Lung (tissue), 12 donors: ENCODE results near the gene CEBPZ. TPM values are rescaled to one million over a fixed set of nuclear protein-coding genes. Genes with fewer than 3 reads are reported as not detected.

Experiments
- ATAC-seq: fragments of 200-7000 bp; cut with Tn5 transposase; one replicate; pipeline ENCODE4 v1.9.1; 2020; ENCODE audit warnings: moderate number of reproducible peaks; ENCODE audit not compliant: insufficient read depth, low FRiP score
- DNase-seq, 3 donors: peaks; one replicate each; pipeline ENCODE4 v3.0.0-alpha.2; 2013 to 2017
- H3K27ac ChIP-seq, 2 donors: one replicate each; pipeline ENCODE4 v1.5.1; 2013; ENCODE audit warnings: mild to moderate bottlenecking in 2 of 2, moderate library complexity in 2 of 2, control low read depth in 1 of 2, inconsistent platforms in 1 of 2, low read depth in 1 of 2, low read length in 1 of 2
- H3K27me3 ChIP-seq, 3 donors: one replicate each; pipeline ENCODE4 v1.5.1; 2013; ENCODE audit warnings: low read length in 2 of 3; ENCODE audit not compliant: control insufficient read depth in 3 of 3, insufficient read depth in 3 of 3
- H3K36me3 ChIP-seq, 4 donors: one replicate each; pipeline ENCODE4 v1.5.1; 2013; ENCODE audit warnings: low read length in 4 of 4, mild to moderate bottlenecking in 1 of 4, moderate library complexity in 1 of 4; ENCODE audit not compliant: control insufficient read depth in 4 of 4, insufficient read depth in 4 of 4
- H3K4me1 ChIP-seq, 5 donors: one replicate each; pipeline ENCODE4 v1.5.1; 2013; ENCODE audit warnings: low read length in 5 of 5, mild to moderate bottlenecking in 2 of 5, moderate library complexity in 1 of 5; ENCODE audit not compliant: control insufficient read depth in 5 of 5, insufficient read depth in 5 of 5
- H3K4me3 ChIP-seq: one replicate; pipeline ENCODE4 v1.5.1; 2013; ENCODE audit warnings: mild to moderate bottlenecking, control low read depth, moderate library complexity
- H3K9ac ChIP-seq, 2 donors: one replicate each; pipeline ENCODE4 v1.5.1; 2013; ENCODE audit warnings: low read length in 2 of 2, control low read depth in 1 of 2; ENCODE audit not compliant: insufficient read depth in 1 of 2
- H3K9me3 ChIP-seq, 4 donors: one replicate each; pipeline ENCODE4 v1.5.1; 2013; ENCODE audit warnings: low read length in 3 of 4, mild to moderate bottlenecking in 1 of 4, moderate library complexity in 1 of 4; ENCODE audit not compliant: control insufficient read depth in 4 of 4, insufficient read depth in 3 of 4
- WGBS, 2 donors: extraction: QIAGEN DNeasy Blood & Tissue Kit; methylation state at CpG; one replicate each; pipeline ENCODE4 v1.1.7; 2013; 5-methylcytosine and 5-hydroxymethylcytosine counted together
- polyA plus RNA-seq, 2 donors: library from polyadenylated mRNA; stranded (reverse); fragments of 200-250 nt; gene quantifications; one replicate each; pipeline ENCODE4 v1.2.1, GENCODE V29; 2013
- total RNA-seq, 2 donors: library from RNA; depleted of rRNA in 1 of 2; stranded (reverse); fragments of >200 nt in 1 of 2; gene quantifications; one replicate each; pipeline ENCODE4 v1.2.1, GENCODE V29; 2014 to 2021
- TF ChIP-seq, protein P1 (sequence below): IDR thresholded peaks from 2 replicates; pipeline ENCODE4 v1.5.1; 2012; ENCODE audit warnings: mild to moderate bottlenecking; ENCODE audit errors: control extremely low read depth, extremely low read depth
- donor health status: control.
- donor health status: control.
- donor health status: Bipolar disorder and iron deficiency.
- donor health status: healthy.
- donor health status: DM: yes; HTN: yes; CAD: no.

CEBPZ gene
- total and polyA plus RNA-seq, 4 donors: 36.7 to 66.7 (median 45.0) TPM

DNA sequence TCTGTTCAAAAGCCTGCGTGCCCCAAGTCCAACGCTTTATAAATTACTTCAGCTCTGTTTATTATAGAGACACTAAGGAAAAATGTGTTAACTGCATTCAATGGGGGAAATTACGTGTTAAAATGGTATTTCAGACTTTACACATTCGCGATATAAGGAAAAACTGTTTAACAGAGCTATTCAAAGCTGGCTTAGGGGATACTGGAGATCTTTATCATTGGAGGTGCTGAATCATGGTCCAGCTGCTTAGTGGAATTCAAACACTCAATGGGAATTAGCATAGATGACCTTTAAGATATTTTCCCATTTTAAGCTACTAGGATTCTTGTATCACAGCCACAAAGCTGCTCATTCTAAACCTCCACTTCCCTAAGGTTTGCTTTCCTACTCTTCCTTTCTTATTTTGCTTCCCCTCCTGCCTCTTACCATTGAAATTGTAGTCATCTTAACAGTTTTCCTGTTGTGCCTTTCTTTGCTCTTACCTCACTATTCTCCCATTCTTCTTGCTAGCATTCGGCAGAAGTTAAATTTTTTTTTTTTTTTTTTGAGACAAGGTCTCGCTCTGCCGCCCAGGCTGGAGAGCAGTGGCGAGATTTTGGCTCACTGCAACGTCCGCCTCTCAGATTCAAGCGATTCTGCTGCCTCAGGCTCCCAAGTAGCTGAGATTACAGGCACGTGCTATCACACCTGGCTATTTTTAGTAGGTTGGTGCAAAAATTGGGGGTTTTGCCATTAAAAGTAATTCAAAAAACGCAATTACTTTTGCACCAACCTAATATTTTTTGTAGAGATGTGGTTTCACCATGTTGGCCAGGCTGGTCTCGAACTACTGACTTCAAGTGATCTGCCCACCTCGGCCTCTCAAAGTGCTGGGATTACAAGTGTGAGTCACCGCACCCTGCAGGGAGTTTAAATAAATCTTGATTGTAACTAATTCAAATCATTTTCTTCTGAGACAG, 49.4 kb downstream of the CEBPZ start:
- Histone ChIP-seq H3K27me3 (peaks cover 0 to 3% (median 3%) of the 10 kb centered on the region in 3 donors), H3K4me3 (no peak overlapping the region), H3K4me1 (no peaks in the 10 kb centered on the region), H3K27ac (no peak overlapping the region), H3K9me3 (no peaks in the 10 kb centered on the region), H3K9ac (no peak overlapping the region), H3K36me3 (no peaks in the 10 kb centered on the region)
- TF ChIP-seq, protein P1, sequence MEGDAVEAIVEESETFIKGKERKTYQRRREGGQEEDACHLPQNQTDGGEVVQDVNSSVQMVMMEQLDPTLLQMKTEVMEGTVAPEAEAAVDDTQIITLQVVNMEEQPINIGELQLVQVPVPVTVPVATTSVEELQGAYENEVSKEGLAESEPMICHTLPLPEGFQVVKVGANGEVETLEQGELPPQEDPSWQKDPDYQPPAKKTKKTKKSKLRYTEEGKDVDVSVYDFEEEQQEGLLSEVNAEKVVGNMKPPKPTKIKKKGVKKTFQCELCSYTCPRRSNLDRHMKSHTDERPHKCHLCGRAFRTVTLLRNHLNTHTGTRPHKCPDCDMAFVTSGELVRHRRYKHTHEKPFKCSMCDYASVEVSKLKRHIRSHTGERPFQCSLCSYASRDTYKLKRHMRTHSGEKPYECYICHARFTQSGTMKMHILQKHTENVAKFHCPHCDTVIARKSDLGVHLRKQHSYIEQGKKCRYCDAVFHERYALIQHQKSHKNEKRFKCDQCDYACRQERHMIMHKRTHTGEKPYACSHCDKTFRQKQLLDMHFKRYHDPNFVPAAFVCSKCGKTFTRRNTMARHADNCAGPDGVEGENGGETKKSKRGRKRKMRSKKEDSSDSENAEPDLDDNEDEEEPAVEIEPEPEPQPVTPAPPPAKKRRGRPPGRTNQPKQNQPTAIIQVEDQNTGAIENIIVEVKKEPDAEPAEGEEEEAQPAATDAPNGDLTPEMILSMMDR: no peak
- DNase-seq: no peak
- no peak for ATAC-seq
- 77 to 83% methylated on average over 17 of the region's 17 CpGs for WGBS, 2 donors

DNA sequence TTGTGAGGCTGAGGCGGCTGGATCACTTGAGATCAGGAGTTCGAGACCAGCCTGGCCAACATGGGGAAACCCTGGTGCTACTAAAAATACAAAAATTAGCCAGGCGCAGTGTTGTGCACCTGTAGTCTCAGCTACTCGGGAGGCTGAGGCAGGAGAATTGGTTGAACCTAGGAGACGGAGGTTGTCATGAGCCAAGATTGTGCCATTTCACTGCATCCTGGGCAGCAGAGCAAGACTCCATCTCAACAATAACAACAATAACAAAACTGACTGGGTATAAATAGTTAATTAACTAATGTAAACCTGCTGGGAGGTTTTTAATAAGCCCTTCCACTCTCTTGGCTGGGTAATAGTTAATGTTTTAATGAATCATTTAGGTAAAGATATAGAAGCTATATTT, 50.8 kb downstream of the CEBPZ start:
- WGBS, 2 donors: 96 to 97% methylated on average over 5 of the region's 5 CpGs
- TF ChIP-seq, protein P1: no peak
- no peak for DNase-seq
- no peak overlapping the region for H3K9ac ChIP-seq
- H3K36me3 ChIP-seq: no peaks in the 10 kb centered on the region
- no peak overlapping the region for H3K27ac ChIP-seq
- no peaks in the 10 kb centered on the region for H3K4me1 ChIP-seq
- H3K27me3 ChIP-seq: peaks cover 0 to 3% (median 0%) of the 10 kb centered on the region in 3 donors
- H3K9me3 ChIP-seq: no peaks in the 10 kb centered on the region
- no peak overlapping the region for H3K4me3 ChIP-seq
- ATAC-seq: no peak

DNA sequence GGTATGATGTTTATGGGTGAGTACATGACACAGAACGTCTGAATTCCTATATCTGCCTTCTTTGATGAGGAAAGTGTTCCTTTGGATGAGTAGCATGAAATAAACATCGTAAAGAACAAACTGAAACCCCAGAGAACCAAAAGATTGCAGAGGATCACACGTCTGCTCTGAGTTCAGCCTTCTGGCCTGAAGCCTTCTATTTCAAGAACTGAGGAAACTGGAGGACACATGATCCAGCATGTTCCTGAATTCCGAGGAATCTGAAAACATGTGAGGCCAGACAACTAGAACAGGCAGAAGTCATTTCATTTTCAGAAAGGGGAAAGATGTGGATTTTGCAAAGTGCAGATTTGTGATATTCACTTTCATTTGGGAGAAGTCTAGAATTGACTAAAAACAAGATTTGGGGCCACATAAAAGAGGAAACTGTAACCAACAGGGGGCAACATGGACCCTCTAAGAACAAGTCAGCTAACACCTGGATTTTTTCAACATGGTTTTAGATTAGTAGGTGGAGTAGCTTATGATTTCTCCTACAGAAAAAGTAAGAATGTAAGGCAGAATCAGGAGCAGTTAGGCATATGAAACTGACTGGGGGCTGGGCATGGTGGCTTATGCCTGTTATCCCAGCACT, 51.3 kb downstream of the CEBPZ start:
- H3K4me1 ChIP-seq: no peaks in the 10 kb centered on the region
- TF ChIP-seq, protein P1: no peak
- no peak overlapping the region for H3K27ac ChIP-seq
- no peak overlapping the region for H3K9ac ChIP-seq
- no peak for DNase-seq
- WGBS, 2 donors: 60 to 64% methylated on average over 4 of the region's 4 CpGs
- no peaks in the 10 kb centered on the region for H3K9me3 ChIP-seq
- no peaks in the 10 kb centered on the region for H3K36me3 ChIP-seq
- no peak for ATAC-seq
- H3K4me3 ChIP-seq: no peak overlapping the region
- H3K27me3 ChIP-seq: peaks cover 0 to 3% (median 0%) of the 10 kb centered on the region in 3 donors
